GM18502 (cell line): Measurements from ENCODE around the gene CACNA1D.

ENCODE experiments used
- ATAC-seq: cut with Tn5 transposase; IDR thresholded peaks from one replicate; pipeline ENCODE4 v1.9.1; 2021; ENCODE audit warnings: mild to moderate bottlenecking; ENCODE audit not compliant: unreplicated experiment, poor library complexity

Gene CACNA1D

DNA sequence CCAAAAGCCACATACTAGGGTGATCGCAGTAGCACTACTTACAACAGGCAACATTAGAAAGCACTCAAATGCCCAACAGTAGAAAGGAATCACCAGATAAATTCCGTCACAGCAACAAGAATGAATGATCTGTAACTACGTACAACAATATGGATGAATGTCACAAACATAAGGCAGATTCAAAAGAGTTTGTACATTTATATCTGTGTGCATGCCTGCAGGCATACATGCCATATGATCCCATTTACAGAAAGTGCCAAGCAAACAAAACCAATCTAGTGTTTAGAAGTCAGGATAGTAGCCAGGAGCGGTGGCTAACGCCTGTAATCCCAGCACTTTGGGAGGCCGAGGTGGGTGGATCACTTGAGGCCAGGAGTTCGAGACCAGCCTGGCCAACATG lies 355.5 kb downstream of the CACNA1D start:
- ATAC-seq: no peak

- ATAC-seq: no peak
Measured at GRCh38 chr3:53850895-53851294, 356.5 kb downstream of the CACNA1D start.

GRCh38 chr3:53856964-53857363 lies 362.6 kb downstream of the CACNA1D start:
- ATAC-seq: no peak

DNA sequence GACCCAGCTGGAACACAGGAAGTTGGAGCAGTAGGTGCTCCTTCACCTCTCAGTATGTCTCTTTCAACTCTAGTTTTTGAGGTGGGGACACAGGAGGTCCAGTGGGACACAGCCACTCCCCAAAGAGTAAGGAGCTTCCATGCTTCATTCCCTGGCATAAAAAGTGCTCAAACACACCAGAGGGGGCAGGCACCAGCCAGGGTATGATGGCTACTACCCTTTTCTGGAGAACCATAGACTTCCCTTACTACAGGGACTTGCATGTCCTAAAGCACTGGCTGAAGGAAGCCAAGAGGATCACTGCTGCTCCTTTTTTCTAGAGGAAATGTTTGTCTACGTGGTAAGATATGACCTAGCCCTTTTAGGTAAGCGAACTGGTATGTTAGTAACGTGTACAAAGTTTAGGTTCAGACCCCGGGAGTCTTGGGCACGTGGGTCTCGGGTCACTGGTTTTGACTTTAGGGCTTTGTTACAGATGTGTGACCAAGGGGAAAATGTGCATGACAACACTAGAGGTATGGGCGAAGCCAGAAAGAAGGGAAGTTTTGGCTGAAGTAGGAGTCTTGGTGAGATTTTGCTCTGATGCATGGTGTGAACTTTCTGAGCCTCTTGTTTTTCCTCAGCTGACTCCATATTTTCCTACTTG lies 363.8 kb downstream of the CACNA1D start:
- no peak for ATAC-seq

DNA sequence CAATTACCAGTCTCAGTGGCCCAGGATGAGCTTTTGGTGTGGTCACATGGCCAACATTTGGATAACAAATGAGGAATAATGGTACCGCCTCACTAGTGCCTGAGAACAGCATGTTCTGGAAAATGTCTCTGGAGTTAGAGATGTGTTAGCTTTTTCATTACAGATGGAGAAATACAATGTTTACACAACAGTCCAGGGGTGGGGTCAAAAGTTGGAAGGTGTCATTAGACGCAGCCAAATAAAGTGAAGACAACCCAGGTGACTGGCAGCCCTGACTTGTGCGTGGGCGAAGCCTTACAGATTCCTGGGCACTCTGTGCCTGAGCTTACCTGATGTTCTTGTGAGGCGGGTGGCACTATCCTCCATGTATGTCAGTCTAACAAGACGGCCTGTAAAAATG lies 364.8 kb downstream of the CACNA1D start:
- ATAC-seq: no peak

GRCh38 chr3:53860196-53860595 lies 365.8 kb downstream of the CACNA1D start:
- no peak for ATAC-seq

GRCh38 chr3:53862241-53862640 lies 367.8 kb downstream of the CACNA1D start:
- no peak for ATAC-seq

DNA sequence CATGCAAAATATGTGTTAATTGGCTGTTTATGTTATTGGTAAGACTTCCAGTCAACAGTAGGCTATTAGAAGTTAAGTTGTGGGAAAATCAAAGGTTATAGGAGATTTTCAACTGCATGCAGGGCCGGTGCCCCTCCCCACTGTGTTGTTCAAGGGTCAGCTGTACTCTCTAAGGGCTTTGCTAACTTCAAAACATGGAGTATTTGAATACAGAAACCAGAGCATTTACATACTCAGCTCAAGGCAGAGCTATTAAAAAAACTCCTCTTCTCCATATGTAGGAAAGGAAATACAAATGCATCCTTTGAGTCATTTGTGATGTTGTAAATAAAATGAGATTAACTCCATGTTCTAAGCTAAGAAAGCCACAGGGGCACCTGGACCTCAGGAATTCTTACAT lies 368.7 kb downstream of the CACNA1D start:
- no peak for ATAC-seq
